ENCODE data around the gene PKP3.
"Not testable (repeated sequence)": the region's sequence is repeated elsewhere in the genome, so short reads cannot be mapped to it uniquely, and the experiment has no call there.

The PKP3 gene

DNA sequence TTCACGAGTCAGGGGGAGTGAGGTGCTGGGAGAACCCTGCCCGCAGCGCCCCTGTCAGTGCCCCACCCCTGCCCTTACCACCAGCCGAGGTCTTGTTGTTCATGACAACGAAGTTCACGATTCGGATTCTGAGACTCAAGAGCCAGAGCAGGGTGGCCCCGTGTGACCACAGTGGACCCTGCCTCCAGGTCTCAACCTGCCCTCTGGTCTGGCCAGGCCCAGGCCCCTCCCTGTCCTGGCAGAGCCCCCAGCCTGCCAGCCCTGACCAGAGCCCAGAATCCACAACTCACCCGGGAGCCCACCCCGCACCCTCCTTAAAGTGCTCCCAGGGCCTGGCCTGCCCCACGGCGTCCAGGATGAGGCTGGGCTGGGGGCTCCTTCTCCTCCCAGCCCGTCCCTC lies 37.9 kb downstream of the PKP3 start:
- no peak for DNase-seq

DNA sequence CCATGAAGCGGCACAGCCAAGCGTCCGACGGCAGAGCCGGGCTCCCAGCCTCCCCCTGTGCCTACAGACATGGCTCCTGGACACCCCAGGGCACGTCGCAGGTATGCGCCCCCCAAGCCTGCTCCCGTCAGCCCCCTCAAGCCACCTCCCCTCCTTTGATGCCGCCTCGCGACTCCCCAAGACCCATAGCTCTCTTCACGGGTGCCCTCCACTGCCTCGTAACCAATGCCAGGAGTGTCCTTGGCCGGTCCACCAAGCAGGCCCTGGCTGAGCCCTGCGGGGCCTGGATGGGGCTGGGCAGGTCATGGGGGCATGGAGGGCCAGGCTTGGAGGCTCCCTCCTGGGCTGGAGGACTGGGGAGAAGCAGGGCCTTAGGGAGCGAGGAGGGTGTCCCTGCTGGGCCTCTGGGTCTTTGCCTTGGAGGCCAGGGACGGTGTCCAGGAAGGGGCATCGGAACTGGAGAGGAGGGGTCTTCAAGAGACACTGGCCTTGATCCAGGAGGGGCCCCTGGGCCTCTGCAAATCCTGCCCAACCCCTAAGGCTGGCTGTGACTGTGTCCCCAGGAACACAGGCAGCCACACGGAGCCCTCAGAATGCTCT lies 38.6 kb downstream of the PKP3 start:
- no peak for DNase-seq

DNA sequence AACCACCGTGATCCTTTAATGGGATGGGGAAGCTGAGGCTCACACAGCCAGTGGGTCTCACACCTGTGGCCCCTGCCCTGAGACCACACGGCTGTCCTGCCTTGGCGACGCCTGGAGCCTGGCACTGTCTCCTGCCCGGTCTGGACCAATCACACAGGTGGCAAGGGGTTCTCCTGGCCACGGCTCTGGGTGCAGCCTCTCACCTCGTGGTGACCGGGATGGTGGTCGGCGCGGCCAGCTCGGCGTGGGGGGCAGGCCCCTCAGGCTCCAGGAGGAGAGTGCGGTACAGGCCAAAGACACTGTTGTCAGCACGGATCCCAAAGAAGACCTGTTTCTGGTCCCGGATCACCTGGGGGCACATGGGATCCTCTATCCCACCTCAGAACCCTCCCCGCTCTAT lies 39.1 kb downstream of the PKP3 start:
- no peak for DNase-seq

DNA sequence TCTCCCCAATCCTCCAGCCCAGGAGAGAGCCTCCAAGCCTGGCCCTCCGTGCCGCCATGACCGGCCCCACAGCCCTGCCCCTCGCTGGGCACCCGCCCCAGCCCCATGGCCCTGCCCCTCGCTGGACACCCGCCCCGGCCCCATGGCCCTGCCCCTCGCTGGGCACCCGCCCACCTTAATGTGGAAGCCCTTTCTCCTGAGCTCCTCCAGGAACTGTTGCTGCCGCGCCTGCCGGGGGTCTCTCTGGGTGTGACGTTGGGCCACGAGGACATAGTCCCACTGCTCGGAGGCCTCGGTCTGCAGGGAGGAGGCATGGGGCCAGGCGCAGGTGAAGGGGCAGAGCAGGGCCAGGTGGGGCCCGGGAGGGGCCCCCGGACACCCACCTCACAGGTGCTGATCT lies 39.6 kb downstream of the PKP3 start:
- DNase-seq, result no peak

DNA sequence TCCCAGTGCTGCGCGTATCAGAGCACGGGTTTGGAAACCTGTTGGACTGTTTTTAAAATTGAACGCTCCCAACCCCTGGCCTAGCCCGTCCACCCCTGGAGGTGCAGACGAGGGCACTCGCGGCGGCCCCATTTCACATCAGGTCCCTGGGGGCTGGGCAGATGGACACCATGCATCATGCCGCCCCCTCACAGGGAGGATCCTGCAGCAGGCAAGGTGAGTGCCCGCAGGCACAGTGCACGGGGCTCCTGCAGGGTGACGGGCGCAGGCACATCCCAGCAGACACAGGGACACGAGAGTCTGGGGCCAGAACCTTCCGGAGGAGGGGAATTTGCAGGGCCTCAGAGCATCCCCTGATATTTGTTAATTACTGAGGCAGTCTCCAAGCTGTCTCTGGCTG lies 40.5 kb downstream of the PKP3 start:
- DNase-seq, result no peak

DNA sequence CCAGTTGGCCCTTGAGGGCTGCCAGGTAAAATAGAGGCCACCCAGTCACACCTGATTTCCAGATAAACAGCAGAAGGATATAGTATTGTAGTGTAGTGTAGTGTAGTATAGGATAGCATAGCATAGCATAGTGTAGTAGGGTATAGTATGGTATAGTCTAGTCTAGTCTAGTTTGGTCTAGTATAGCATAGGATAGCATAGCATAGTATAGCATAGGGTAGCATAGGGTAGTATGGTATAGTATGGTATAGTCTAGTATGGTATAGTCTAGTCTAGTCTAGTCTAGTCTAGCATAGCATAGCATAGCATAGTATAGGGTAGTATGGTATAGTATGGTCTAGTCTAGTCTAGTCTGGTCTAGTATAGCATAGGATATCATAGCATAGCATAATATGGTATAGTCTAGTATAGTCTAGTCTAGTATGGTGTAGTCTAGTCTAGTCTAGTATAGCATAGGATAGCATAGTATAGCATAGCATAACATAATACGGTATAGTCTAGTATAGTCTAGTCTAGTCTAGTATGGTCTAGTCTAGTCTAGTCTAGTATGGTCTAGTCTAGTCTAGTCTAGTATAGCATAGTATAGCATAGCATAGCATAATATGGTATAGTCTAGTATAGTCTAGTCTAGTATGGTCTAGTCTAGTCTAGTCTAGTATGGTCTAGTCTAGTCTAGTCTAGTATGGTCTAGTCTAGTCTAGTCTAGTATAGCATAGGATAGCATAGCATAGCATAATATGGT lies 41.2 kb downstream of the PKP3 start:
- DNase-seq, result not testable (repeated sequence)

DNA sequence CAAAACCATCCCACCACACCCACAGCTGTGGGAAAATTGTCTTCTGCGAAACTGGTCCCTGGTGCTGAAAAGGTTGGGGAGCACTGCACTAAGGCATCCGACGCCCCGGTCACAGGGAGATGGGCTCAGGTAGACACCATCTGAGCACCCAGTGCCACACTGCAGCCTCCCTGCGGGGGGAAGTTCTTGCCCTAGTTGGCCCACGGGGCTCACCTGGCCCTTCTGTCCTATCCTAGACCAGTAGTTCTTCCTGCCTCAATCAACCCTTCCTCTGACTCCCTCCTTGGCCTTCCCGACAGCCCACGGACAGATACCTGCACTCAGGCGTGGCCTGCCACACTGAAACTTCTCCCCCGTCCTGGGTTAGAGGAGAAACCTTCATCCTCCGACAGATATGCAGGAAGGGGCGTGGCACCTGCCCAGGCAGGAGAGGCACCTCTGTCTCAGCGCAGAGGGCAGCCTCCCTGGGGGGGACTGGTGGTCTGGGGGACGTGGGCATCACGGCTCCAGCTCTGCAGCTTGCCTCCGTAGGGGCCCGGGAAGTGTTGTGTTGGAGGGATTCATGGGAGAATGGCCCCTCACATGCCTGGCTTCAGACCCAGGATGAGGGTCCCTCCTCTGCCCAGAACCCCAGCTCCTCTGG lies 43.3 kb downstream of the PKP3 start:
- no peak for DNase-seq

DNA sequence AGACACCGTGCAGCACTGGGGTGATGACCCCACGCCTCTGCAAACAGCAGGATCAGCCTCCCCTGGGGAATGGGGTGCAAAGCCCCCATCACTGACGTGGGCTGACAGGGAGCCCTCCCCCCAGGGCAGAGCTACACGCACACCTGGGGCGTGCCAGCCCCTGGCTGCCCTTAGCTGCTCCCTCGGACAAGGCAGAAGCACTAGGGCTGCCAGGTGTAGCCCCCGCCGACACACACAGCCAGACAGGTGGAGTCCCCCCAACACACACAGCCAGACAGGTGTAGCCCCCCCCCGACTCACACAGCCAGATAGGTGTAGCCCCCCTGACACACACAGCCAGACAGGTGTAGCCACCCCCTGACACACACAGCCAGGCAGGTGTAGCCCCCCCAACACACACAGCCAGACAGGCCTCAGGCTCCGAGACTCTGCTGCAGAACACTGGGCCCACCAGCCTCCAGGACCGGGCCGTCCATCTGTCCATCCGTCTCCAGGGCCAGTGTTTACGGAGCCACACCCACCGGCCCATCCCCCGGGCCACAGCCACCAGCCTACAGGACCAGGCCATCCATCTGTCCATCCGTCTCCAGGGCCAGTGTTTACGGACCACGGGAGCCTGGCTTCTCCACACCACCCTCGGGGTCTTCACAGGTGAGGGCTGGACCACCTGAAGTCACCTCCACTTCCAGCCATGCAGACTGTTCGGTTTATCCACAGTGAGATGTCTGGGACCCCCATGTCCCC lies 44.3 kb downstream of the PKP3 start:
- DNase-seq, result no peak

DNA sequence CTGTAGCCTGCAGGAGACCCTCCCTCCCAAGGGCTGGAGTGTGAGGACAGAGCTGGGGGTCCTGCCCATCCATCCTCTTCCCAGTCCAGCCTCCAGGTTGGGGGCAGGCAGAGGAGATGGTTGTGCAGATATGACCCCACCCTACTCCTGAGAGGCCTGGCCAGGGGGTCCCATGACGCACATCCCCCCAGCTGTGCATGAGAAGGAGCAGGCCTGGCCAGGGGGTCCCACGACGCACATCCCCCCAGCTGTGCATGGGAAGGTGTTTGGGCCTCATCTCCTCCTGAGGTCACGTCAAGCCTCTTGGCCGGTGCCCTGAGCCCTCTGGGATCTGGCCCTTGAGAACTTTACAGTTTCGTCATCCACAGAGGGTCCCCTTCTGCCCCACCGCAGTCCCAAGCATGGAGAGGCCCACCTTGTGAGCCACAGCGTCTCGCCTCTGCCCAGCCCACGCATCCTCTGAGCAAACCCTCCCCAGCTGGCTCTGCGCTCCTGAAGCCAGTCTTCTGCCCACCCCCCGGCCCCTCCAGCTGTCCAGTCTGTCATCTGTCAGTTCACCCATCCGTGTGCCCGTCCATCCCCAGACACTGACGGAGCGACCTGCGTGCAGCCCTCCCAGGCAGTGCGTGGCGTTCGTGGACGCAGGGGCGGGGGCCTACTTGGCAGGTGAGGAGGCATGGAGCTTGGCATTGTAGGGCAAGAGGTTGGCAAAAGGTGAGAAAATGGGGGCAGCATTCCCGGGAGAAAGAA lies 45.5 kb downstream of the PKP3 start:
- no peak for DNase-seq

DNA sequence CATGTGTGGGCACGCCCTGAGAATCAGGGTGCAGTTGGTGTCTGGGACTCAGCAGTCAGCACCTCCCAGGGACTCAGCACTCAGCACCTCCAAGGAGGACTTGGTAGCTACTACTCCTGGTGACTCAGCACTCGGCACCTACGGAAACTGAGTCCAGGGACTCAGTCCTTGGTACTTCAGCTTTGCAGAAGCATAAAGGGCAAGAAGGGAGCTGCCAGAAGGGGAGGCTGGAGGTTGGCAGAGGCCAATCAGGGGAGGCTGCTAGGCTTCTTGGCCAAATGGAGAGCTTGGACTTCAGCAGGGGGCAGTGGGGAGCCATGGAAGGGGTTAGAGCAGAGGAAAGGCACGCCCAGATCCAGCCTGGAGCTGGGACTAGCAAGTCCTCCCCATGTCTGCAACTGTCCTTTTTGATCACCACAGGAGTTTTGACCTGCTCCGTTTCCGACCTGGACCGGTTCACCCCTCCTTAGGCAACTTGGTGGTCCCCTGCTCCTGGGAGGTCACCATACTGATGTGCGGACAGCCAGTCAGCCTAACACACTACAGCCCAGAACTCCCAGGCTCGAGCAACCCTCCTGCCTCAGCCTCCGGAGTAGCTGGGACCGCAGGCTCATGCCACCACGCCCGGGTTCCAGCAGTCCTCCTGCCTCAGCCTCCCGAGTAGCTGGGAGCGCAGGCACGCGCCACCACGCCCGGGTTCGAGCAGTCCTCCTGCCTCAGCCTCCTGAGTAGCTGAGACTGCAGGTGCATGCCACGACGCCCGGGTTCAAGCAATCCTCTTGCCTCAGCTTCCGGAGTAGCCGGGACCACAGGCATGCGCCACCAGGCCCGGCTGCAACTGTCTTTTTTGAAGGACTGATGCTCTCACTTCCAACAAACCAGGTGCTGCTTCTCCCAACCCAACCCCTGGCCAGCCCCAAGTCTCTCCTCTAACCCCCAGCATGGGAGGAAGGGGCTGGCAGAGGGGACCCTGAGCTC lies 46.3 kb downstream of the PKP3 start:
- DNase-seq, result no peak

DNA sequence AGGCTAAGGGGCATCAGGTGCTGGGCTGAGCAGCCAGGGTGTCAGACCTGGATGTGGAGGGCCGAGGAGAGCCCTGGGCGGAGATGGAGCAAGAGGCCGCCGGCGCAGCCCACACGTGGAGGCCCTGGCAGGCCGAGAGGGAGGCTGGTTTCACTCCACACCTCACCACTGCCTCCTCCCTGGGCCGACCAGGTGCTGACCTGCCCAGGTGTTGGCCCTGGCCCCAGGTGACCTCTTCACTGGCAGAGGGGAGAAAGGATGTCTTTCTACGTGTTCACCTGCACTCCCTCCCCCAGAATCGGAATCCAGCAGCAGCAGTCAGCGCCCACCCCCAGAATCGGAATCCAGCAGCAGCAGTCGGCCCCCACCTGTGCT lies 47.0 kb downstream of the PKP3 start:
- no peak for DNase-seq

DNA sequence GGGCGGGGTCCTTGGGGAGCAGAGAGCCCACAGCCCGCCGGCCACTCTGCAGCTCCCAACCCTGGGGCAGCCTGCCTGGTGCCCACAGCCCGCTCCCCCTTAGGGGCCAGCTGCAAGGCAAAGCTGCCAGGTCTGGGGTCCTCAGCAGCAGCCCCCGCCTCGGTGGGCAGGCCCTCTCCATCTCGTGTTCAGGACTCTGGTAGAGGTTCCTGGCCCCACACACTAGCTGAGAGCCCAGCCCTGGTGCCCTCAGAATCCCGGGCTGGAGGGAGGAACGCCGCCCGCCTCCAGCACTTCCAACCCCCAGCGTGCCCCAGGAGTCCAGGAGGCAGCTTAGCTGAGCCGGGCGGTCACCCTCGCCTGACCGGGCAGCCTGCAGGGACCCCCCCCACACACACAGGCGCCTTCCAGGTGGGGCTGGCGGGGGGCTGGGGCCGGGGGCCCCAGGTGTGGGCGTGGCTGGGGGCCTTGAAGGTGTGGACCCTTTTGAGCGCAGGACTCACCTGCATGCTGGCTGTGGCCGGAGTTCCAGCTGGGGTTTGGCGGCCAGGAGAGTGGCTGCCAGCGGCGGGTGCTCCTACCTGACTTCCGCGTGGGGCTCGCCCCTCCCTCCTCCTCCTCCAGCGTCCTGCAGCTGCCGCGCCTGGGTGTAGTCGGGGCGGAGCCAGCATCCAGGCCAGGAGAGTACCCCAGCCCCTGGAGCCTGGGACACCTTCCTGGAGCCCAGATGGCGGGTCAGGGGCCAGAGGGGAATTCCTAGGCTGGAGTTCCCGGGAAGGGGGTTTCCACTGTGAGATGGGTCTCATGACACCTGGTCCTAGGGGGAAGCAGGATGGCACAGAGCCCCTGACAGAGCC lies 47.6 kb downstream of the PKP3 start, which contains the start of gene ANO9:
TSS of gene ANO9 (minus strand) at position 594 of the 857 bp plus-strand sequence. CDS start at position 509, 85 bp downstream.
- DNase-seq, result no peak

DNA sequence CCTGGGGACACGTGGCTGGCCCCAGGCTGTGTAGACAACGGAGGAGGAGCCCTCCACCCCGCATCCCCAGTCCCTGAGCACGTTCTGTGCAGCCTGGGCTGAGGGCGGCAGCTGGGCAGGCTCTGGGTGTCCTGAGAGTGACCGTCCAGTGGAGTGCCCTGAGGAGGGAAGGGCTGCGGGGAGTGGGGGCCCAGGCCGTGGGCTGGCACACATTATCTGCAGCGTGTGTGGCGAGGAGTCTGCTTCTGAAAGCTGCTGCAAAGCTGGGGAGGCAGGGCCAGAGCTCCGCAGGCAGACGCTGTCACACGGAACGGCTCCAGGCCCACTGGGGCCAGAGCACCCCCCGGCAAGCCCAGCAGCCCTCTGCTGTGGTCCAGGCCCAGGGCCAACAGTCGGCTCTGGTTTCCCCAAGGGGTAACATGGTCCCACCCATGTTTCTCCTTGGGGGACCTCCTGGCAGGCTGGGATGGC lies 48.6 kb downstream of the PKP3 start:
- no peak for DNase-seq

DNA sequence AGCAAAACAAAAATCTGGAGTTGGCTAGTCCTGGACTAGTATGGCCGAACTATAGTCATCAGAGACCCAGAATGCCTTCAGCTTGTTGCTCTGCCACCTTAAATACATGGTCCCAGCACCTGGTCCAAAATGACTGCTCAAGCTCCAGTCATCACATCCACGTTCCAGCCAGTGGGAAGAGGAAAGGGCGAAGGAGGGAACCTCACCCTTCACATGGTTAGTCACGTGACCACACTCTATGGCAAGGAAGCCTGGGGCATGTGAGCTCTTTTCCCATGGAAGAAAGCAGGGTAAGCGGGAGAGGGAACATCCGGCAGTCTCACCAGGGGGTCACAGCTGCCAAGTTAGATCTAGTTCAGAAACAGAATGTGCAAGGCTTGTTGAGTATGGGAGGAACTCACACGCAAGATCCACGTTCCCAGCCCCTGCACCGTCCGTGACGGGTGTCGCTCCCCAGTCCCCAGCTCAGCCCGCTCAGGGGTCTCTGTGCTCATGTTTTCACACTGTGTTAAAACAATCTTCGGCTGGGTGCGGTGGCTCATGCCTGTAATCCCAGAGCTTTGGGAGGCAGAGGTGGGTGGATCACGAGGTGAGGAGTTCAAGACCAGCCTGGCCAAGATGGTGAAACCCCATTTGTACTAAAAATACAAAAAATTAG lies 49.7 kb downstream of the PKP3 start:
- no peak for DNase-seq

DNA sequence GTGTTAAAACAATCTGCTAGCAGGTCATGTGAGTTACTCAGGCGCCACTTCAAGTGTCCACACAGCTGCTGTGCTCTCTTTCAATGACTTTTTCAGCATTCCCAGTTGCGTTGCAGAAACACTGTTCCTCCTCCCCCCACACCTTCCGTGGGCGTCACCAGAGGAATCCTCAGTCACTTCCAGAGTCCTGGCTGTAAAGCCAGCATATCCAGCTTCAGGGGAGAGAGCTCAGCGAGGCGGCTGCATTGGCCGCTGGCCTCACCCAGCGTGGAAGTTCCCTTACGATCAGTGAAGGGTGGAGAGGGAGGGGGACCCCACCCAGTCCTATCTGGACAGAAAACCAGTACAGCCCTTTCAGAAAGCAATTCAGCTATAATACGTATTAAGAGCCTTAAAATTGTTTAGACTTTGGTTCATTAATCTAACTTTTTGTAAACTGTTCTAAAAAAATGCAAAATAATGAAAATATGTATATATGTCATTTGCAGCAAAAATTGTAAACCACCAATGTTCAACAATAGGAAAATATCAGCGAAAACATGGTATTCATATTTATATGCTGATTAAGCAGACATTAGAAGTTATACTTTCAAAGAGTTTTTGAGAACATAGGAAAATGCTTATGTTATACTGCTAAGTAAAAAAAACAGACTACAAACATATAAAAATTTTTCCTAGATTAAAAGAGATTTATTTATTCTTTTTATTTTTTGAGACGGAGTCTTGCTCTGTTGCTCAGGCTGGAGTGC lies 50.6 kb downstream of the PKP3 start:
- no peak for DNase-seq

DNA sequence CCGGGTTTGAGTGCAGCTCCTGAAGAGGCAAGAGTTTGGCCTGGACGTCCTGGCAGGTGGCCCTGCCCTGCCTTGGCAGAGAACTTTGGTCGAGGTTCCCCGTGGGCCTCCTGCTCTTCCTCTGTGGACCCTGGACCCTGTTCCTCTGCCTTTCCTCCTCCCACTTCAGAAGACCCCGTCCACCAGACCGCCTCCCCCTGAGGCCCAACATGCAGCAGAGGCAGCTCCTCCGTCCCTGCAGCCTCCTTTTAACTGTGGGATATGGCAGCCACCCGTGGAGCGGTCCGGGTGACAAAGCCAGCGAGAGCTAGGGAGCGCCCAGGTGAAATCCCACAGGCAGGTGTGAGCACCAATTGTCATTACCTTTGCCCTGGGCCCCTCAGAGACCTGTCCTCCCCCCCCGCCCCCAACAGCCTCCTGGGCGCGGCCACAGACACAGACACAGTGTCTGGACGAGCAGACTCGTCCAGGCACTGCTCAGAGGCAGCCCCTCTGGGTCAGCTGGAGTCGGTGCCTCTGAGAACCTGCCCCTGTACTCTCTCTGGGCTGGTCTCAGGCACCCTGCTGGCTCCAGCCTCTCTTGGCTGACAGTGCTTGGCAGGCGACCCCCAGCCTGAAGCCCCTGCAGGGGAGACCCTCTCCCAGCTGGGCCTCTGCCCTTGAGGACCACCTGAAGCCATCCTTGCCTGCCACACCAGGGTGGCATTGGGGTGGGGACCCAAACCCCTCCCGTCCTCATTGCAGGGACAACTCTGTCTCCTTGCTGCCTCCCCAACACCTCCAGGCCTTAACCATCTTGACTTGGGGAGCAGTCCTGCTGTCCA lies 52.0 kb downstream of the PKP3 start:
- no peak for DNase-seq

DNA sequence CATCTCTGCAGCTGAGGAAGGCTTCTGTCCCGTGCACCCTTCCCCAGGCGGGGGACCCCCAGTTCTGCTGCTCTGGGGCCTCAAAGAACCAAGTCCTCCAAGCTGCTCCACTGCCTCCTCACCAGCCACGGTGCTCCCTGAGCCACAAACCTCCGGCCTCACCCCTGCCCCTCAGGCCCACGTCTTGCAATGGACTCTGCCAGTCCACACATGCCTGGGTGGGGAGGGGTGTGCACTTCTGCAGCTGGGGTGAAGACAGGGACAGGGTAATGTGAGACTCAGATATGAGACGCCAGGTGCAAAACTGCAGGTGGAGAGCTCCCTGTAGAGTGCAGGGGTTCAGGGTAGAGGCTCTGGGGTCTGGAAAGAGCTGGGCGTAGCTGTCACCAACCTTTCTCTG lies 52.9 kb downstream of the PKP3 start:
- no peak for DNase-seq

Measured in SHP77 treated with DMSO at 0.1 percent for 48 hours (cell line).